ENCODE measurements around the gene STUM.

The STUM gene

GRCh38 chr1:226534098-226534497, 14.5 kb upstream of the STUM start:
- no peak for DNase-seq

DNA sequence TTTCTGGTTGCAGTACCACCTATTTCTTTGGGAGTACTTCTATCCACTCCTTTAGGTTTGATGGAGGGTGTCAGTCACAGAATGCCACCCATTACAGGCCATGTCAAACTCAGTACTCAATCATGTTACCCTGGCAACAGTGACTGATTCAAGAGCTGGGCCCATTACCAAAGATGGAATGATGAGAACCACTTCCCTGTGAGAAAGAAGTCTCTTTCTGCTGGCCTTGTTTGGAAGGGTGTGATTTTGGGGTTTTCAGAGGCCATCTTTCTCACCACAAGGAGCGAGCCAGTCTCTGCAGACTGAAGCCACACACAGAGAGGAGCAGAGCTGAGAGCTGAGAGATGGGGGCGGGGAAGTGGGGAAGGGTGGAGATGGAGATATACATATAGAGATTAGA, 13.9 kb upstream of the STUM start:
- DNase-seq = no peak

DNA sequence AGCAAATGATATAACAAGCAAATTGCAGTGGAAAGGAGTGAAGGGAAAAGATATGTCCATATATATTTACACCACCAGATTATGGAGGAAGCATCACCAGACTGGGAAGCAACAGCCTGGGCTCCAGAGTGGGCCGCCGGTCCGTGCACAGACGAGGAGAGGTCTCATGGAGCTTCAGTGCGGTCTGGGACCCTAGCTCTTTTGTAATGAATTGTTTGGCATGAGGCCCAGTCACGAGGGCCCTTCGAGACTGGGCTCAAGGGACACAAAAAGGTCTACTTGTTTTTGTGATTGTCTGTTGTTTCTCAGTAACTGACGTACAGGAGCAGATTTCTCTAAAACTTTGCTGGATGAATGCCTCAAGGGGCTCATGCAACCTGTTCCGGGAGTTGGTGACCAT, 12.9 kb upstream of the STUM start:
- no peak for DNase-seq

- DNase-seq = no peak
Observed at GRCh38 chr1:226541231-226541630, 7.3 kb upstream of the STUM start.

- DNase-seq = peak; percentile 21
Observed at GRCh38 chr1:226541631-226542622, 6.6 kb upstream of the STUM start.

GRCh38 chr1:226542623-226543103, 5.9 kb upstream of the STUM start:
- DNase-seq = no peak

GRCh38 chr1:226545836-226546596, 2.5 kb upstream of the STUM start:
- DNase-seq = no peak

- DNase-seq = no peak
Observed at GRCh38 chr1:226546926-226547325, 1.6 kb upstream of the STUM start.

DNA sequence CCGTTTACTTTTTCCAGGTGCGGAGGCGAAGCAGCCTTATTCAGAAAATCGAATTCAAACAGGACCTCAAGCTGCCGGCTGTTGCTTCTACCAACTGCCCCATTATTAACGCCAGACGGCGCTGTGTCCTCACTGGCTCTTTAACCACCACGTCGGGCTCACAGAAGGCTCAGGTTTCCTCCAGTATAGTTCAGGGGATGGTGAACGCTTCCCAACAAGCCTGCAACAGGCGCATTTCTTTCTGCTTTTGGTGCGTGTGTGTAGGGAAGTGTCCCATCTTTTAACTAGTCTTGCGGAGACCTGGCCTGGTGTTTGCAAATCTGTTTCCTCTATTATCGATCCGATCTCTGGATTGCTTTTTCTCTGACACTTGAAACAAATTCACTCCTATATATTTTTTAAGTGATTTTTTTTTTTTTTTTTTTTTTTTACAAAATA, 791 bp upstream of the STUM start:
- DNase-seq = peak; percentile 84

DNA sequence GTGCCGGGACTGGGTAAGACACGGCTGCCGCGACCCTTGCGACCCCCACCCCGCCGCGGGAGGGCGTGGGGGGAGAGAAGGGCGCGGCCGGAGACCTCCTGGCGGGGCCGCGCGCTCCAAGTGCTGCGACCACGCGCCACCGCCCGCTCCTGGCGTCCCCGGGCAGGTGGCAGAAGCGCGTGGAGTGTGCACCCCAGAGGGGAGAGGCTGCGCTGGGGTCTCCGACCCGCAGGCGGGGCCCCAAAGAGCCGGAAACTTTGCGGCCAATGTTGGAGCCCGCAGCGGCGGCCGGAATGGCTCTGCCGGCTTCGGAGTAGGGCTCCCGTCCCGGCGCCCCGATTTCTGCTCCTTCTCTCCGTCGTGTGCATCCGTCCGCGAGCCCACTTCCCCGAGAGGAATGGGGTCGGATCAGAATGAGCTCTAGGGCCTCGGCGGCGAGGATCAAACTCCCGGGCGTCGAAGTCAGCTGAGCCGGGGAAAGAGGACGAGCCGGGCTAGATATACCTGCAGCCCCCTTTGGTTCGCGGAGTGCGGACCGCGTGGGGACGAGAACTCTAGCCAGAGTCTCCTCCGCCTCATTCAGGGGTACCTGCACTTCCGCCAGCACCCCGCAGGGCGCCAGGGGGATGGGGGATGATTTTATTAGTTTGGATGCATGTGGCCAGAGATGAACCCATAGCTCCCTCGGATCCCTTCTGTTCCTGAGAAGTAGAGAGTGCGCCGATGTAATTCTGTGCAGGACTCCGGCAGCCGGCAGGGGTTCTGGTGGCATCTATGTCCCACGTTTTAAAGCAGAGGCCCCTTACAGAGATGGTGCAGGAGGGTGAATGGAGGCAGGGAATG, 751 bp downstream of the STUM start:
- DNase-seq = no peak

- DNase-seq = peak; percentile 52
Observed at GRCh38 chr1:226549937-226550671, 1.5 kb downstream of the STUM start.

DNA sequence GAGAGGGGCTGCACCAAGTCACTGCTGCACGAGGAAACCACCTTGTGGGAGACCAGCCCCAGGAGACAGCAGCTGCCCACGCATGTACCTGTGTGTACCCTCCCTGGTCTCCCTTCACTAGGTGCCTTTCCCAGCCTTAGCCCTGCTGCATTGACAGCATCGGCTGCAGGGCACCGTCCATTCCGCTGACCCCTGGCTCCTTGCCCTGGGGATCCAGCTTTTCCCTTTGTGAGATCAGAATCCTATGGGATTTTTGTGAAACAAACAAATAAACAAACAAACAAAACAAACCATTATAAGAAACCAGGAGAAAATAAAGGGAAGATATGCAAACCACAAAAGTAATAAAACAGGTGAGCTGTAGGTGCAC, 2.1 kb downstream of the STUM start:
- no peak for DNase-seq

DNA sequence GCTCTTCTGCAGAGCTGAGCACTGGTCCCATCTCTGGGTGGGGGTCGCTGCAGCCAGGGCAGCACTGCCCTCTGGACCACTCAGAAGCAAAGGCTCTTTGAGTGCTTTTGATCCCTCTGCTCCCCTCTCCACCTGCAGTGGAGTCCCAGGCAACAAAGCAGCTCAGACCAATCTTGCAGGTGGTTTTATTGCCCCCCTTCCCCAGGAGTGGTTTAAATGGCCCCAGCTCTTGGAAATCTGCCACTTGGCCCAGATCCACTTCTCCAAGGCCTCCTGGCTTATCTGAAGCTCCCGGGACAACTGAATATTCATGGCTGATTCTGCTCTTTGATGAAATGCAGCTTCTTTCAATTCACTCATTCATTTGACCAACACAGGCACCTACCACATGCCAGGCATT, 2.7 kb downstream of the STUM start:
- no peak for DNase-seq

GRCh38 chr1:226552061-226552460, 3.5 kb downstream of the STUM start:
- DNase-seq = no peak

DNA sequence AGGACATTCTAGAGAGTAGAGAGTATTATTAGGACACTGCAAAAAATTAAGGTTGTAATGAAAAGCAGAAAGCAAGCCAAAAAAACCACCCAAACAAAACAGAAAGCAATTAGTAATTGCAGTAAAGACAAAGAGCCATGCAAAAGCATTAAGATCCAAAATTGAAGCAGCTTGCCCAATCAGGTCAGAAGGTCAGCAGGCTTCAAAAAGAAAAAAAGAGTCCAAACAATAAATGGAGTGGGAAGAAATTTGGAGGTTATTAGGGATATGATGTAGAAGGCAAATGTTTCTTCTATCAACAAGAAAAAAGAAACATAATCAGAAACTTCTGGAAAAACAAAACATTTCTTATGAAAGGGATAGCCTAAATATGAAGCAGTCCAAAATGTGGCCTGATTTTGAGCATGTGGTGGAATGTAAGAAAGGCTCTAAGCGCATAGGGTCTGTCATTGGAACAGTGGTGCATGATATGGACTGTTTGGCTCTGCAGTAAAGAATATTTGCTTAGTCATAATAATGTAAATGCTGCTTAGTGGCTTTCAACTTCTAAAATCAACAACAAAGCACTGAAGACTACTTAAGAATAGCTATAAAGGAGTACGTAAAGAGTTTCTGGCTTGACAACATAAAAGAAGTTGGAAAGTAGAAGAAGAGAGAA, 4.8 kb downstream of the STUM start:
- DNase-seq = no peak

GRCh38 chr1:226553924-226554282, 5.3 kb downstream of the STUM start:
- no peak for DNase-seq

DNA sequence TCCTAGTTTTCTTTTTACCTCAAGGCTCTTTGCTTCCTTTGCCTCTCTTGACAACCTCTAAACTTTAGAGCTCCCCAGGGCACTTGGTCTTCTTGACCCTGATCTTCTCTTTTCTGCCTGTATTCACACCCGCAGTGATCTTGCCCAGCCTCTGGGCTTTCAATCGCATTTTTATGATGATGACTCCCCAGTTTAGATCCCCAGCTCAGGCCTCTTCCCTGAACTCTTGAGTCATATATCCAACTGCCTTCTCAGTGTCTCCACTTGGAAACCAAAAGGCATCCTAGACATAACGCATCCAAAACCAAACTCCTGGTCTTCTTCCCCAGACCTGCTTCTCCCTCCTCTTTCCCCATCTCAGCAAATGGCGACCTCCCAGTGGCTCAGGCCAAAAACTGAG, 6.5 kb downstream of the STUM start:
- DNase-seq = no peak

DNA sequence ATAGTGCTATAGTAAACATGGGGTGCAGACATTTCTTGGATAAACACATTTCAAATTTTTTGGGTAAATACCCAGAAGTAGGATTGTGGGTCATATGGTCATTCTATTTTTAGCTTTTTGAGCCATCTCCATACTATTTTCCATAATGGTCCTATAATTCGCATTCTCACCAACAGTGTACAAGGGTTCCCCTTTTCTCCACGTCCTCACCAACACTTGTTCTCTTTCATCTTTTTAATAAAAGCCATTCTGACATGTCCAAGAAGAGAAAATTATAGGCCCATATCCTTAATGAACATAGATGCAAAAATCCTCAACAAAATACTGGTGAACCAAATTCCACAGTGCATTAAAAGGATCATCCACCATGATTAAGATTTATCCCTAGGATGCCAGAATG, 8.9 kb downstream of the STUM start:
- no peak for DNase-seq

DNA sequence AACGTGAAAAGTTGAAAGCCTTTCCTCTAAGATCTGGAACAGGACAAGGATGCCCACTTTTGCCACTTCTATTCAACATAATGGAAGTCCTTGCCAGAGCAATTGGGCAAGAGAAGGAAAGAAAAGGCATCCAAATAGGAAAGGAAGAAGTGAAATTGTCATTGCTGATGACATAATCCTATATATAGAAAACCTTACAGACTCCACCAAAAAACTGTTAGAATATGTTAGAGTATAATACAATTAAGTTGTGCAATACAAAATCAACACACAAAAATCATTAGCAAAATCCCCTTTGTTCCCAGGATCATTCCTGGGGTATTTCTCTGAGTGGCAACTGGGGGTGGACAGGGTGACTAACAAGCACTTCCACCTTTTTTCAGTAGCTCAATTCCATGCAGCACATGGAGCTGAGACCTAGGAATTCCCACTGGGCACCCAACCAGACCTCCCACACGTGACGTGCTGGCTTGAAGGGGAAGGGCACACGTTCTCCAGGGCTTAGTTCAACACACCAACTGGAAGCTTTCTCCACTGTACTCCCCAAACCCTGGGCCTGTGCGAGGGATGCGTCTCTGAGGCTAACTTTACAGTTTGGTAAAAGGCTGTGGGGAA, 9.6 kb downstream of the STUM start:
- no peak for DNase-seq

DNA sequence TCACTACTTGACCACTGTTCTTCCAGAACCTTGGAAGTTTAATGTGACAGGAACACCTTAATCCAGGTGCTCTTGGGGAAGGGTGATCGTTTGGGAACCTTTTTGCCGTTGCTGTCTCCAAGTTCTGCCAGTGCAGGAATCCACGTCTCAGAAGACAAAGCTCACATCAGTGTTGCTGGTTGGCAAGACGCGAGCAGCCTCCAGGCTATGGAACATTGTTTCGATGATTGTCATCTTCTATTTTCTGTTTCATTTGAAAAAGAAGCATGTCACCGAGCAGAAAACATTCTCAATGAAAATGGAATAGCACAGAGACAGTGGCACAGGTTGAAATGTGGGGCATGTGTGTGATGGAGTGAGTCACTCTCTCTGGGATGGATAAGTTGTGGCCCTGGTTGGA, 11.7 kb downstream of the STUM start:
- no peak for DNase-seq

- no peak for DNase-seq
Observed at GRCh38 chr1:226562989-226563388, 14.4 kb downstream of the STUM start.

Data from hematopoietic multipotent progenitor cell treated with erythropoietin and hydrocortisone succinate and interleukin-3 and kit ligand, for 8 days (in vitro differentiated cells).